ENCODE results near the gene PDGFRB. TPM values are rescaled to one million over a fixed set of nuclear protein-coding genes. Genes with fewer than 3 reads are reported as not detected.

The PDGFRB gene
- 1.3 TPM for total RNA-seq (2013)
- polyA plus RNA-seq (under 1 TPM; 0.04 to 0.99 (median 0.20) TPM), polyA minus RNA-seq (1.1 and 1.6 TPM in 2 replicates), total RNA-seq (0.52 to 10.3 (median 3.2) reads per million in 11 experiments)

GRCh38 chr5:150155258-150156026, at the start of gene PDGFRB:
Gene PDGFRB (minus strand): TSS chr5:150155845. CDS start chr5:150137047, 18,798 bp downstream.
- Histone ChIP-seq H3K4me2 (replicated peaks; ENCODE audit: extremely low read depth, low read length, poor library complexity, severe bottlenecking) (peak within 1 kb of the TSS; percentile 59), H3K36me3 (replicated peaks in 1 of 2; ENCODE audit: control insufficient read depth in 1 of 2, insufficient read depth in 2 of 2, low read length in 2 of 2) (no peaks in the 10 kb centered on the region), H3K27me3 (ENCODE audit: control insufficient read depth in 2 of 2, insufficient read depth in 2 of 2, low read length in 2 of 2) (peaks cover 0 to 18% of the 10 kb centered on the region in 2 donors), H3K27ac (ENCODE audit: low read depth in 1 of 2, low read length in 2 of 2) (no peak within 1 kb of the TSS), H3K4me3 (replicated peaks in 1 of 3; ENCODE audit: low read depth in 2 of 3, low read length in 3 of 3) (peak within 1 kb of the TSS in 2 of 3 experiments; percentile 3 to 56), H3K9ac (ENCODE audit: insufficient read depth, low read length, poor library complexity, severe bottlenecking) (peak within 1 kb of the TSS; percentile 6), H2AFZ (ENCODE audit: insufficient read depth, low read depth, low read length, poor library complexity, severe bottlenecking) (peak within 1 kb of the TSS; percentile 19), H3K9me3 (replicated peaks in 1 of 2; ENCODE audit: control insufficient read depth in 1 of 2, insufficient read depth in 1 of 2, low read length in 2 of 2) (no peaks in the 10 kb centered on the region), H4K20me1 (ENCODE audit: insufficient read depth, low read length) (no peaks in the 10 kb centered on the region), H3K4me1 (ENCODE audit: control insufficient read depth in 1 of 2, insufficient read depth in 2 of 2, low read length in 2 of 2) (peaks cover 8 to 11% of the 10 kb centered on the region in 2 donors), H3K79me2 (ENCODE audit: insufficient read depth, low read length) (no peaks in the 10 kb centered on the region)
- 5% methylated on average over 7 of the region's 17 CpGs for WGBS (ENCODE audit: insufficient coverage)
- Mint-ChIP-seq H3K27ac (peak within 1 kb of the TSS in 5 of 7 donors; percentile 20 to 65 (median 47)), H3K36me3 (peaks cover 0 to 3% of the 10 kb centered on the region in 2 donors), H3K27me3 (ENCODE audit: low read depth in 3 of 3) (peaks cover 26 to 33% (median 27%) of the 10 kb centered on the region in 3 donors), H3K4me1 (peaks cover 15% of the 10 kb centered on the region), H3K4me3 (peak within 1 kb of the TSS; percentile 79 to 93), H3K9me3 (peaks cover 0 to 2% (median 0%) of the 10 kb centered on the region in 7 donors)
- no peak for DNase-seq
- intact Hi-C loops (cut with micrococcal nuclease): no loop called here
- no peak for TF ChIP-seq CTCF (IDR thresholded peaks at IDR 0.05)

- Histone ChIP-seq H3K36me3 (replicated peaks in 1 of 2; ENCODE audit: control insufficient read depth in 1 of 2, insufficient read depth in 2 of 2, low read length in 2 of 2) (no peaks in the 10 kb centered on the region), H3K4me2 (replicated peaks; ENCODE audit: extremely low read depth, low read length, poor library complexity, severe bottlenecking) (no peak overlapping the region), H3K9ac (ENCODE audit: insufficient read depth, low read length, poor library complexity, severe bottlenecking) (no peak overlapping the region), H3K4me1 (ENCODE audit: control insufficient read depth in 1 of 2, insufficient read depth in 2 of 2, low read length in 2 of 2) (peaks cover 7 to 10% of the 10 kb centered on the region in 2 donors), H3K27ac (ENCODE audit: low read depth in 1 of 2, low read length in 2 of 2) (no peak overlapping the region), H2AFZ (ENCODE audit: insufficient read depth, low read depth, low read length, poor library complexity, severe bottlenecking) (no peak overlapping the region), H3K27me3 (ENCODE audit: control insufficient read depth in 2 of 2, insufficient read depth in 2 of 2, low read length in 2 of 2) (peaks cover 0 to 19% of the 10 kb centered on the region in 2 donors), H3K9me3 (replicated peaks in 1 of 2; ENCODE audit: control insufficient read depth in 1 of 2, insufficient read depth in 1 of 2, low read length in 2 of 2) (no peaks in the 10 kb centered on the region), H4K20me1 (ENCODE audit: insufficient read depth, low read length) (no peaks in the 10 kb centered on the region), H3K79me2 (ENCODE audit: insufficient read depth, low read length) (no peaks in the 10 kb centered on the region), H3K4me3 (replicated peaks in 1 of 3; ENCODE audit: low read depth in 2 of 3, low read length in 3 of 3) (no peak overlapping the region)
- Mint-ChIP-seq H3K27me3 (ENCODE audit: low read depth in 3 of 3) (peaks cover 25 to 31% (median 26%) of the 10 kb centered on the region in 3 donors), H3K4me3 (no peak overlapping the region), H3K4me1 (peaks cover 11% of the 10 kb centered on the region), H3K9me3 (peaks cover 0 to 3% (median 0%) of the 10 kb centered on the region in 7 donors), H3K27ac (no peak overlapping the region), H3K36me3 (no peaks in the 10 kb centered on the region)
- no peak for DNase-seq
- intact Hi-C loops (cut with micrococcal nuclease): no loop called here
- no peak for TF ChIP-seq CTCF (IDR thresholded peaks at IDR 0.05)
- 96% methylated on average over 10 of the region's 13 CpGs for WGBS (ENCODE audit: insufficient coverage)
These were observed 48.9 kb upstream of the PDGFRB start for GRCh38 chr5:150204590-150204960.
